CD4-positive, alpha-beta T cell treated with Interleukin-4 for 1 hour (primary cell): ENCODE measurements around the gene PCSK9.
"Not testable (repeated sequence)": the region's sequence is repeated elsewhere in the genome, so short reads cannot be mapped to it uniquely, and the experiment has no call there.

ENCODE experiments used
- DNase-seq, 2 donors: peaks; one replicate each; pipeline ENCODE4 v3.0.0-alpha.2; 2020 to 2022

PCSK9 gene

DNA sequence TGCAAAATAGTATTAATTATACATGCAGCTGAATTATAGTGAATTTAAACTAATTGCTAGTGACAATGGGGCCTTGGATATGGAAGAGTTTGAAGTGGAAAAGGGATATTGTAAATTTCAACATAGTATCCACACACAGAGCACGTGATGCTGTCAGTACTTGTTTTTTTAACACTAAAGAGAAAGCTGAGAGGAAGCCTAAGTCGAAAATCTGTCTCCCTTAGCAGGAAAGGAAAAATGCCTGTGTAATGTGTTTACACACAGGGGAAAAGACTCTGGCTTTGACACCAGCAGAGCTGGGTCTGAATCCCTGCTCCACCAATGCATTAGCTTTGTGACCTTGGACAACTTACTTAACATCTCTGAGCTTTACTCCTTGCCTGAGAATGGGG, 42.6 kb downstream of the PCSK9 start:
- no peak for DNase-seq

DNA sequence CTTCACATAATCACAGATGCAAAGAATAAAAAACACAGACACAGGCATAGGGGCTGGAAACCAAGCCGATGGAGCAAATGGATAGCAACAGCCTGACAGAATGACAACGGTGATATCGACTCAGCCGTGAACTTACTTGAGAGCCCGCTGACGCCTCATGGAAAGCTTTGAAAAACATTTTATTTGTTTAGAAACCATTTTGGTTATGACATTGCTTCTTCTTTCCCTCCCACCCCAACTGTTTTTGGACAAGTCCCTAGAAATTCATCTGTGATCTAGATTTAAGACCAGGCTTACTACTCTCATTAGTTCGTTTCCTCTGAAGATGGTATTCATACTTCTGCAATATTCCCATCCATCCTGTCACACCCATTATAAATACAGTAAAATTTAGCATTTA, 44.9 kb downstream of the PCSK9 start:
- no peak for DNase-seq

DNA sequence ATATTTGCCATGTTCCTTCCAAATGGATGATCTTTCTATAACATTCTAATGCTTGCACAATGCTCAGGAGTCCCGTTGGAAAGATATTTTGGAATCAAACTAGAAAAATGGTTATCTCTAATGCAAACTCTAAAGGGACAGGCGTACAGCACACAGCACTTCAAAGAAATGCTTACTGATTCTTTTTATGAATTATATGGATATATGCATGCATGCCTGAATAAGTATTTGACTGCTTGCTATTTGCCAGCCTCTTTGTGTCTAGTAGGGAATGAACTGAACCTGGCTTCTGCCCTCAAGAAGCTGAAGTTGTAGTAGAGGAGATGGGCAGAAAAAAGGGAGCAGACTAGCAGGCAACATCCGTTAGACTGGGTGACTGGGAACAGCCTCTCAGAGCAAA, 48.1 kb downstream of the PCSK9 start:
- no peak for DNase-seq

DNA sequence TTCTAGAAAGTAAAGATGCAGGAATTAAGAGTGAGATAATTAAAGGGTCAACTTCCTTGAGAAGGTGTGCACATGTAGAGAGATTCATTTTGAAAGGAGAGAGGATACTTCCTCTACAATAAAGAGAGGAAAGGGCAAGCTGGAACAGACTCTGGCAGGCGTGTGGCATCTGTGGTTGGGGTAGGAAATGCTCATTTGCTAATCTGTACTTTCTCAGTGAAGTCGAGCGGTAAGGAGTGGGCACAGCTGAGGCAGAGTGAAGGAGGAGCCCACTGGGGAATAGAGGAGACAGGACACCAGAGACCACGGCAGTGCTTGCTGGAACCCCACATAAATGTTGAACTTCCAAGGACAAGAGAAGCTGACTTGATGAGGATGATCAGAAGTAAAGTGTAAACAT, 49.1 kb downstream of the PCSK9 start:
- no peak for DNase-seq

DNA sequence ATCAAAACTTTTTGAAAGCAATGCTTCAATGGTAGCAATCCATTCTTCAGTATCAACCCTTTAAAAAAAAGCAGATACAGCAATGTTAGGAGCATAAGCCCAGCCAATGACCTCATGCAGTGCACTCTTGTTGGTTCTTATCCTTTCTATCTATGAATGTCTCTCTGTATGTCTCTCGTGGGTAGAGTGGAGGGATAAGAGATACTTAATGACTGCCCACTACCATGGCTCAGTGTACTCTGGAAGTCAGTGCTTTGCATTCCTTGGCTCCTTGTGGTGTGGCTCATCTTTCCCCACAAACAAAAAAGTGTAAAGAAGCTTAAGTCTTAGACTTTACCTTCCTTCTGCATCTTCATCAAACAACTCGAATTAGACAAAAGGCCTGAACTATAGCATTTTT, 50.3 kb downstream of the PCSK9 start:
- no peak for DNase-seq

DNA sequence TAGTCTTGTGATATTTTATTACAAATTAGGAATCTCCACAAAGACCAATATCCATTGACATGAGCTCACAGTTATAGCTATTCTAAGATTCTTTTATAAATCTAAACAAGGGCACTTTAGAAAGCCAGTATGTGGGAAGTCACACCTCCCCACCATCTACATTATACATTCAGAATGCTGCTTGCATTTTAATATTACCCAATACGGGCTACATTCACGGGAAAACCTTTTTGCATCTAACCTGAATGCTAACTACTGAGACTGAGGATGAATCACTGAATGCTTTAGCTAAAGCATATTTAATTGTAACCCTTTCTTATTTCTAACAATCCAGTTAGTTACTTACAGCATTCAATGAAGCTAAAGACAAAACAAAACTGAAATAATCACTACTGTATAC, 53.1 kb downstream of the PCSK9 start:
- DNase-seq: no peak

DNA sequence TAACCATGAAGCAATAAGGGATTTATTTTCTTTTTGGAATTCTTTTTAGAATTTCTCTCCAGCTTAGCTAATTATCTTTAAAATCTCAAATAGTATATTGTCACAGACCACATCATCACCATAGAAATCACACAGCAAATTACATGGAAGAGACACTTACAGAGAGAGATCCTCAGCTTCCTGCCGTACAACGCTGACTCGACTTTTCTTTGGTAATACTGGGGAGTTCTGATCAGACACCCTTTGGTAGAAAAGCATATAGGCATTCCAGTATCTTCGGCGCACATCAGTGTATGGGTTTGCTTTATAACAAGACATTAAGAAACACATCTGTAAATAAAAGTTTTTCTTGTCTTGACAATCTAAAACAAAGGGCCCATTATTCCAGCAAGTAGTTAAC, 55.7 kb downstream of the PCSK9 start:
- no peak for DNase-seq

DNA sequence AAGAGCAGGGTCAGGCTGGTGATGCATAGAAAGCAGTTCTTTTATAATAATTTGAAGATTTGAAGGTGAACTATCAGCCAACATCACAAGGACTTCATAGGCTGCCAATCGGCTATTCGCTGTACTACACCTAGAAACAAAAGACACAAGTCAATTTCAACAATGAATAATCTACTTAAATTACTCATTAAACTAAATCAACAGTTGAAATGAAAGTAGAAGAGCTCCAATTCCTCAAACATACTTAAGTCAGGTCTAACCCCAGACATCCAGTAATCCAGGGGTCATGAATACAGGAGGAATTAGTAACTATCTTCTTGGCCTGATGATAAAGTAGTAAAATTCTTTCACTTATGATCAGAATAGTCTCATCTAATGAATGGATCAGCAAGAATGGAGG, 64.5 kb downstream of the PCSK9 start:
- no peak for DNase-seq

DNA sequence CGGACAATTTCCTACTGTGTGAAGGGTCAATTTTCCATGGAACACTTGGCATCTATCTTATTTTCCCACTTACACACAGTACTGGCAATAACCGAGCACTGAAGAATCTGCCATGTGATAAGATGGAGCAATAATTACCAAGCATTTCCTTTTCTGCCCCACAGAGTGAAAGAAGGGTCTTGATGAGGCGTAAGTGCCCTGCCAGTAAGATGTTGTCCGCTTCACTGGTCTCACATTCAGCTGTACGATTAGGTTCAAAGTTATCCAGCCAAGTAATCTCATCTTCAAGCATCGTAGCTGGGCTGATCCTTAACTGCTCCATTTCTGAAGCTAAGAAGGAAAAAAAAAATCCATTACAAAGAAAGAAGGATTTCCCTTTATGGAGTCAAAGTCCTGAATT, 67.8 kb downstream of the PCSK9 start:
- no peak for DNase-seq

DNA sequence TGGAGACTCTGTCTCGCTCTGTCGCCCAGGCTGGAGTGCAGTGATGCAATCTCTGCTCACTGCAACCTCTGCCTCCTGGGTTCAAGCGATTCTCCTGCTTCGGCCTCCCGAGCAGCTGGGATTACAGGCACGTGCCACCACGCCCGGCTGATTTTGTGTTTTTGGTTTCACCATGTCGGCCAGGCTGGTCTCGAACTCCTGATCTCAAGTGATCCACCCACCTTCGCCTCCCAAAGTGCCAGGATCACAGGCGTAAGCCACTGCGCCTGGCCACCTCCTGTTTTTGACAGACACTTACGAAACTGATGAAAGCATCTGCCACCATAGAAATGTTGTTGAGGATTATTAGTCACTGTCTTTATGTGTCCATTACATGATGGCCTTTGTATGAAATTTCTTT, 69.7 kb downstream of the PCSK9 start:
- DNase-seq: not testable (repeated sequence)
